Measurements from ENCODE around the gene CPTP.

DNA sequence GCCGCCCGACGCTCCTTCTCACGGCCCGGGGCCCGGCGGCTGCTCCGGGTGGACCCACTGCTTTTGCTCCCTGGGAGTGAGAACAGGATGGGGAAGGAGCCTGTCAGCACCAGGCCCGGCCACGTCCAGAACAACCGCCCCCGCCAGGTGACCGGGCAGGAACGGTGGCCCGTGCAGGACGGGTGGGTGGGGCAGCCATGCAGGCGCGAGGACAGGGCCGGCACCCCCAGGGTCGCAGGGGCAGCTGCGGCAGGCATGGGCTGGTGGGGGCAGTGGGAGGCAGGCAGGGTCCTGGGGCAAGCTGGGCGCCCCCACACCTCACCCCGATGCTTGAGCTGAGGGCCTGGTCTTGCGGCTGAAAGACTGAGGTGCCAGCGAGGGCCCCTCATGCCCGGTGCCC lies 11.8 kb downstream of the CPTP start:
- TF ChIP-seq, protein P1, sequence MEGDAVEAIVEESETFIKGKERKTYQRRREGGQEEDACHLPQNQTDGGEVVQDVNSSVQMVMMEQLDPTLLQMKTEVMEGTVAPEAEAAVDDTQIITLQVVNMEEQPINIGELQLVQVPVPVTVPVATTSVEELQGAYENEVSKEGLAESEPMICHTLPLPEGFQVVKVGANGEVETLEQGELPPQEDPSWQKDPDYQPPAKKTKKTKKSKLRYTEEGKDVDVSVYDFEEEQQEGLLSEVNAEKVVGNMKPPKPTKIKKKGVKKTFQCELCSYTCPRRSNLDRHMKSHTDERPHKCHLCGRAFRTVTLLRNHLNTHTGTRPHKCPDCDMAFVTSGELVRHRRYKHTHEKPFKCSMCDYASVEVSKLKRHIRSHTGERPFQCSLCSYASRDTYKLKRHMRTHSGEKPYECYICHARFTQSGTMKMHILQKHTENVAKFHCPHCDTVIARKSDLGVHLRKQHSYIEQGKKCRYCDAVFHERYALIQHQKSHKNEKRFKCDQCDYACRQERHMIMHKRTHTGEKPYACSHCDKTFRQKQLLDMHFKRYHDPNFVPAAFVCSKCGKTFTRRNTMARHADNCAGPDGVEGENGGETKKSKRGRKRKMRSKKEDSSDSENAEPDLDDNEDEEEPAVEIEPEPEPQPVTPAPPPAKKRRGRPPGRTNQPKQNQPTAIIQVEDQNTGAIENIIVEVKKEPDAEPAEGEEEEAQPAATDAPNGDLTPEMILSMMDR (IDR thresholded peaks at IDR 0.05): no peak
- TF ChIP-seq POLR2A (IDR thresholded peaks at IDR 0.05): no peak
- no peak for TF ChIP-seq POLR2AphosphoS5 (IDR thresholded peaks at IDR 0.05)

Measured in prostate gland (tissue), 2 donors.